Bone marrow (tissue), 2 donors: ENCODE measurements around the gene SAE1.
"Not testable (repeated sequence)": the region's sequence is repeated elsewhere in the genome, so short reads cannot be mapped to it uniquely, and the experiment has no call there.

ENCODE experiments used
- DNase-seq, 2 donors: peaks; one replicate each; lab custom pipeline; 2025; lab: John Stamatoyannopoulos, UW

The SAE1 gene

DNA sequence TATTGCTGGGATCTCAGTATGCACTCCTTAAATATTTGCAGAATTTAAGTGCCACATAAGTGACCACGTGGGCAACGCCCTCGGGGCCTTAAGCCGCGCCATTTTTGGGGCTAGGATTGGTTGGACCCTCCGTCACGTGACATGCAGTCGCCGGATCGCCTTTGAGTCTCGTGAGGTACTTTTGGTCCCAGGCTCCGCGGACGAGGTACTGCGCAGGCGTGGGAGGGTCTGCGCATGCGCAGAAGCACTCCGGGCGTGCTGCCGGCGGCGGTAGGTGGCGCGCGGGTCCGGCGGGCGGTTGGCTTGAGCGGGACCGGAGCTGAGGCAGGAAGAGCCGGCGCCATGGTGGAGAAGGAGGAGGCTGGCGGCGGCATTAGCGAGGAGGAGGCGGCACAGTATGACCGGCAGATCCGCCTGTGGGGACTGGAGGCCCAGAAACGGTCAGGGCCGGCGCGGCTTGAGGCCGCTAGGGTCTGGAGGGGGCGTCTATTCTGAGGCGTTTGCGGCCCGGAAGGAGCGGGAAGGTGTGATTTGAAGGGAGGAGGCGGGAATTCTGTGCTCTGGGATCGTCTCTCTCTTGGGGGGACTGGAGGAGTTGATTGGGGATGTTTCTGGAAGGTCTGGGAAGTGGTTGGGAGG is at the start of gene SAE1:
Gene SAE1 (plus strand): TSS at position 247 of the 639 bp plus-strand sequence. CDS start 96 bp downstream, at position 343.
- peak; percentile 81 to 83 for DNase-seq

DNA sequence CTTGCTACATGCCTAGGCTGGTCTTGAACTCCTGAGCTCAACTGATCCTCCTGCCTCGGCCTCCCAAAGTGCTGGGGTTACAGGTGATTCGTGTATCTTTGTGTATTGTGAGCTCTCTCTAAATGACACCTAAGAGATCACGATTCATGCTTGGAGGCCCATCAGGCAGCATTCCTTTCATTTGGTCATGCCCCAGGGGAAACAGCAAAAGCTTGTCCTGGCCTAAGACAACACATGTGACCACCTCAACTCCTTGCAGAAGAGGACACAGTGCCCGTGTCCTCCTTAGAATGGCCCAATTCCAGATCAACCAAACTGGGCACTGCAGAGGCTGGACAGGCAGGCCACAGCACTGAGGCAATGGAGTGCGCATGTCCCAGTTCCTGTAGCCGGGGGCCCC is 49.5 kb upstream of the SAE1 start:
- DNase-seq = no peak

DNA sequence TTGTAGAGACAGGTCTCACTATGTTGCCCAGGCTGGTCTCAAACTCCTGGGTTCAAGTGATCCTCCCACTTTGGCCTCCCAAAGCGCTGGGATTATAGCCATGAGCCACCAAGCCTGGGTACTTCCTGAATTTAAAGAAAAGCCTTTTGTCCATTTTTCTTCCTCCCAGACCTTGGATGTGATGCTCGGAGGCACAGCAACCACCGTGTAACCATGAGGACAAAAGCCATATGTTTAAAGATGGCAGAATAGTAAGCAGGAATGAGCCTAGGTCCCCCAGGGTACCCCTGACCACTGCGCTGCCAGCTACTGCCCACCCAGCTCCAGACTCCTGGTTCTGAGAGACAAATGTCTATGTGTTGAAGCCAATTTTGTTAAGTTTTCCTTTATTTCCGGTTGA is 48.1 kb upstream of the SAE1 start:
- no peak for DNase-seq

DNA sequence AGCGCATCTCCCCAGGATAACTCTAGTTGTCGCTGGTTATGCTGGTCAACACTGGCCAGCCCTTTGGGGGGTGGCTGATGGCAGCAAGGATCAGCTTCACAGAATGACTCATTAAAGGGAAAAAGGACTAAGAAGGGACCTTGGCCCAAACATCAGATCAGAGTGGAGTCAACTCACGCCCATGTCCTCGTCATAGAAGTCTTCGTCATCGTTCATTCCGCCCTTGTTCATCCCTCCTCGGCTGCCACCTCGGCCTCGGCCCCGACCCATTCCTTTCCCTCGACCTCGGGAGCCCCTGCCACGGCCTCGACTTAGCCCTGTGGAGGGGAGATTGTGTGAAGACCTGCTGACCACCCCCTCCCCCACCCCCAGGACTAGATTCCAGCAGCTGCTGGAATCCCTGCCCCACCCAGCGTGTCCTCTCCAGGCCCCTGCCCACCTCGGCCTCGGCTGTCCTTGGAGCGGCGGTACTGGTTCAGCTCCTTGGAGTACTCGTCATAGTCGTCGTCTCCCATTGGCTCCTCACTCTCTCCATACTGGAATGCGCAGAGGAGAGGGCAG is 45.7 kb upstream of the SAE1 start:
- no peak for DNase-seq

DNA sequence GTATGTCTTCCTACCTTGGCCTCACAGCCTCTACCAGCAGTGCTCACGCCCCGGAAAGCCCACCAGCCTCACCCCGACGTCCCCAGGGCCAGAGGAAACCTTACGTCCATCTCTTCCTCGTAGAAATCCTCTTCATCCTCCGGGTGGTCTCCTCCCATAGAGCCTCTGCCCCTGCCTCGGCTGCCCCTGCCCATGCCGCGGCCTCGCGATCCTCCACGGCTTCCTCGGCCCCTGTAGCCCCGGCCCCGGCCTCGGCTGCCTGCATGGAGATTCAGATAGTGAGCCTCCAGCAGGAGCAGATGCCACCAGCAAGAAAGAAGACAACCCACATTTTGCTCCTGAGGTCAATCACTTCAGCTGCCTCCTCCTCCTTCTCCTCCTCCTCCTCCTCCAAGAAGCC is 44.4 kb upstream of the SAE1 start:
- no peak for DNase-seq

DNA sequence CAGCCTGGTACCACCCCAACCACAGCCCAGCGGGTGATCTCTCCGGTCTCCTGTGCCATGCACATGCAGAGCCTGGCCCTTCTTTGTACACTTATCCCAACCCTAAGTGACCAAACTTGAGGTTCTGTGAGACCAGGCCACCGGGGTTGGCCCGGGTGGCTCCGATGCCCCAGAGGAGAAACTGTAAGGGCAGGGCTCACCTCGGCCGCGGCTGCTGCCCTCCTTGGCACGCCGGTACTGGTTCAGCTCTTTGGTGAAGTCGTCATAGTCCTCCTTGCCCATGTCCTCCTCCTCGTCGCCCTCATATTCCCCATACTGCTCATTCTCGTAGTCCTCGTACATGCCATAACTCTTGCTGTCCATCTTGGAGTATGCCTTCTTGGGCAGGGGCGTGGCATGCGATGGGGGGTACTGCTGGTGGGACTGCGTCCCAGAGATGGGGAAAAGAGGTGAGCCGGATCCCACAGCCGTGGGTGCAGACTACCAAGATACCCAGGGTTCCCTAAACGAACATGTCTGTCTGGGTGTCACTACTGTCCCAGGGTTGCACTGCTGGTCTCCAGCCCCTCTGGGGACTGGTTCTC is 40.8 kb upstream of the SAE1 start:
- DNase-seq = no peak

DNA sequence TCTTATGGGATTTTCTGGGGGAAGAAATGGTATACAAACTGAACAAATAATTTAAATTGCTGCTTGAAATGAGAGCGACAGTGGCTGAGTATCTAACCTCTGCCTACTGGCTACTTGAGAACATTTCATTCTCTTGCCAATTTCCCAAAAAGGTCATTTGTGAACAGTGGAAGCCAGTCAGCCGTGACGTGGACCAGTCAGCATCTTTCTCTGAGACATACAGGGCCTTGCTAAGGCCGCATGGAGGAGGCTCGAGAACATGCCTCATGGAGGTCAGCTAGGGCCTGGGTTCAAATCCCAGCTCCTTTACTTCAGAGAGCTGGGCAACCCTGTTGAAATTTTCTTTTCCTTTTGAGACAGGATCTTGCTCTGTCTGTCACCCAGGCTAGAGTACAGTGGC is 37.4 kb upstream of the SAE1 start:
- no peak for DNase-seq

DNA sequence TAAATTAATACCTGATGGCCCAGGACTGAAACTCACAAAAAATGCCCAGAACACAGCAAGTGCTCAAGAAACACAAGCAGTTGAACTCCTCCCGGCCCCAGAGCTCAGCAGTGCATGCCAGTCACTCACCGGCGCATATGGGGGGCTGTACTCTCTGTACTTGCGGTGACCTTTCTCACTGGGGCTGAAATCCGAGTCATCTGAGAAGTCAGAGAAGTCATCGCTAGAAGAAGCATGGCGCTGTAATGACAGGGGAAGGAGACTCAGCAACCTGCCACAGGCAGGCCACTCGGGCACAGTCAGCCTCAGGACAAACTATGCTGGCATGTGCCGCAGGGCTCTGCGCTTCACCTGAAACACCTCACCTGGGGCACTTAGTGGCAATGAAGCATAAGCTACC is 36.8 kb upstream of the SAE1 start:
- DNase-seq = no peak

DNA sequence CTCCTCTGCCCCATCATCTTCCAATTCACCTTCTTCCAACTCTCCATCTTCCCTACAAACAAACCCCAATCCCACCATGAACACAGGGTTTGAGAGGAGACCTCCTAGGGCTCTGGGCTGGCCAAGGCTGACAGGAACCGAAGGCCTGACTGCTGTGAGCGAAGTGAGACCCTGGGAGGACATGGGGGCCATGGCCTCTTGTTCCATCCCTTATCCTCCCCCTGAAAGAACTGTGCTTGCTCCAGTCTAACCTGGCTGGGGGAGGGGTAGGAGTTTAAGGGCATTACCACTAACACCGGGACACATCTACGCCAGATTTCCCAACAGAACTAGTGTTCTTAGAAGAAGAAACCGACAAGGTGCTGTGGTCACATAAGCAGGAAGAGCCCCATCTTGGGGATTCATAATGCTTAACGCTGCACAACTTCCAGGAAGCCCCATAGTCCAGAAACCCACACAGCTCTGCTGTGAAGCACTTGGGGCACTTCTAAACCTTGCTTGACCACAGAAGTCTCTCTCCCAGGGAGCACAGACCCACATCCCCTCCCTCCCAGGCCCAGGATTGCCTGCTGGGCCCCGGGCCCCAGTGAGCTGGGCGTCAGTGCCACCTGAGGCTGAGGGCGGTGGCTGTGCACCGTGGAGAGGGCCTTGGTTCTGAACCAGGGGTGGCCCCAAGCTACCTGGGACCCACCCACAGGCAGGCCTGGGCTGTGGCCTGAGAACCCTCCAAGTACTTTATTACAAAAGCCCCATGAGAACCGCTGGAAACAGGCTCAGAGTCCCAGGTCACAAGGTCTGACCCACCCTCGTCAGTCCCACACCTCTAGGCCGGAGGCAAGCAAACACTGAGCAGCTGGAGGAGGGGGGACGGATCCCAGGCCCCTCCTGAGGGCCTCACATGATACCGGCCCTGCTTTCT is 35.8 kb upstream of the SAE1 start:
- DNase-seq = no peak

DNA sequence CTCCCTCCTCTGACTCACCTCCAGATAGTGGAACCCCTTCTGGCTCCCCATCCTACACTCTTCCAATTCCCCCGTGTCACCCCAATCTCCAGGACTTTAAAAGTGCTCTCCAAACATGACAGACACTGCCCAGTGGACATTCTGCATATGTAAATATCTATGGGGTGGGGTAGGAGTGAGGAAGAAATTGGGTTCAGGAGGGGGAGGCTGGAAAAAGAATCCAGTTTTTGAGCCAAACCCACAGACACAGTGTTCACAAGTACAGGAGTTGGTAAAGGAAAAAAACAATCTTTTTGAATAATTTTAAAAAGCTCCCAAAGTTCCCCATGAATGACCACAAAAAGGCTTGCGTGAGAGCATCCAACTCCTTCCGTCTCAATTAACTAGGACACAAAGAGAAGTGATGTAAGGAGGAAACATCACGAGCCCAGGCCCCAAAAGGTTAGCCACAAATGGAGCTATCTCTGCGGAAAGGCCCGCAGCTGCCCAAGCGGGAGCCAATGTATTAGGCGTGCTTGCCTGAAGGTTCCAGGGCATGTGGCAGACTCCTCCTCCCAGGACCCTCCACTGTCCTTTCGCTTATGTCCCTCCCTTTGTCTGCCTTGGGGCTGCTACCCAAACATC is 35.0 kb upstream of the SAE1 start:
- no peak for DNase-seq

DNA sequence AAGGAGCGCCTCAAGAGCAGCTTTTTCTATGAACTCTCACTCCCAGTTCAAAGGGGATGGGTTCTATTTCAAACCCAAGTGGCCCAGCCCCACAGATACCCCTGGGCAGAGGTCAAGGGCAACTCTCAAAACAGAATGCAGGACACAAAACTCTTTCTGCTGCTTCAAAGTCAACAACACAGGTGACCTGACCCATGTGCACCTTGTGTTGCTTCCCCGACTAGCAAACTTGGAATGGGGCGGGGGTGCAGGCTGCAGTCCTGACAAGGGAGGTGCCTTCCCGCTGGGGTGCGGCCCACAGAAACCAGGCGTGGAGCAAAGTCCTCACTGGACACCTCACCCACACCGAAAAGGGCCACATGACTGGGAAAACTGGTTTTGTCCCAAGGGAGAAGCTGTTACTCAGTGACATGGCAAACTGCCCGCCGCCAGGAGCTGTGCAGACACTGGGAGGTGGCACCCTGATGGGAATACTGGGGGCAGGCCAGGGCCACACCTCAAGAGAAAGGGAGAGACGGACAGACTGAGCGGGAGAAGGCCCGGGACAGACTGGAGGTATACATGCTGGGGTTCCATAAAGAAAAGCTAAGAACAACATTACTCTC is 34.4 kb upstream of the SAE1 start:
- no peak for DNase-seq

DNA sequence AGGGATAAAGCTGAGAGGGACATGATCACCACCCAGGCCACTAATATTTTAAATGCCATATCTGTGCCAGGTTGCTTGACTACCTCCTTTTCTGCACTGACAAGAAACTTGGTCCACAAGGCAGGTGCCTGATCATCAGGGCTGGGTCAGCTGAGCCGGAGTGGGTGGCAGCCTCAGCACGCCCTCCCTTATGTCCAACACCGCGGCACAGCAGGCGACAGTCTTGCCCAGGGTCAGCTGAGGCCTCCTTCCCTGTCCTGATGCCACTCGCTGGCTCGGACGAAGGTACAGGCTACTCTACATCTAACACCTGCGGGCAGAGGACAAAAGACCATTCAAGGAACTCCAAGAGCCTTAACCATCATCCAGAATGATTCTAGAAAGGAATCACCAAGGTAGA is 33.9 kb upstream of the SAE1 start:
- no peak for DNase-seq

DNA sequence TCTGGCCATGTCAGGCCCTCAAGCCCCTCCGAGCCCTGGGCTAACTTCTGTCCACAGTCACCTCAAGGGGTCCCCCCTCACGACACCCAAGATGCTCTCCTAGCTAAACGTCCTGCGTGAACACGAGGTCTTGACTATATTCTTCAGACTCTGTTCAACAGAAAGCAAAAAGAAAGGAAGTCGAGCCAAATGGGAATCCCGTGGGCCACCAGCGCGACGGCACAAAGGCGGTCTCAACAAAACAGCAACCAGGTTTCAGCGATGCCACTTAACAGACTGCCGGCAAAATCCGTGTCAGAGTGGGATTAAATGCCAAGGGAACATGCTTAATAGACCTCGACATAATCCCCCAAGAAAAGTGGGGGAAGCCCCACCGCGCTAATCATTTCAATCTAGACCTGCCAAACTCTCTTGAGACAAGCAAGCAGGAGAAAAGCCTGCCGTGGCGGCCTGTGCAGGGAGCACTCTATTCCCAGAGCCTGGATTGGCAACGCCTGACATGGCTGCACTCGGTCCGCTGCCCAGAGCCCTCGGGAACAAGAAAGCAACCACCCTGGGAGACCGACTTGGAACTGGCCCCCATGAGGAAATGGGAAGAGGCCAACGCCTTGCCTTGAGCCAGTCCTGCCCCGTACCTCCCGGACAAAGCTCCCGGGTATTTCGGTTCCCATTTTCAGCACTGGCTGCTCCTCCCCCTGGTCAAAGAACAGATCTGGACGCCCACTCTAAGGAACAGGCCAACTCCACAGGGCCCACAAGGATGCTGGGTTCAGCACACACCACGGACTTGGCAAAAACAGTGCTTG is 33.0 kb upstream of the SAE1 start:
- DNase-seq = no peak

DNA sequence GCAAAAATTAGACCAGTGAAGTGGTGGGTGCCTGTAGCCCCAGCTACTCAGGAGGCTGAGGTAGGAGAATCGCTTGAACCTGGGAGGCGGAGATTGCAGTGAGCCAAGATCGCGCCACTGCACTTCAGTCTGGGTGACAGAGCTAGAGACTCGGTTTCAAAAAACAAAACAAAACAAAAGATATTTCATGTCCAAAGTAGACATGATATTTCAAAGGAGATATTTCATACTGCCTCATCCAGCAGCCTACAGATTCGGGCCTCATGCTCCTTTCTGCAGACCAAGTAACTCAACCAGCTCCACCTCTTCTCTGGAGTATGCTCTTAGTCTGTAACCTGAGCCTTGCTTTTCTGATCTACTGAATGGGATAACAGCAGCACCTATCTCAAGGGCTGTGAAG is 32.0 kb upstream of the SAE1 start:
- no peak for DNase-seq

DNA sequence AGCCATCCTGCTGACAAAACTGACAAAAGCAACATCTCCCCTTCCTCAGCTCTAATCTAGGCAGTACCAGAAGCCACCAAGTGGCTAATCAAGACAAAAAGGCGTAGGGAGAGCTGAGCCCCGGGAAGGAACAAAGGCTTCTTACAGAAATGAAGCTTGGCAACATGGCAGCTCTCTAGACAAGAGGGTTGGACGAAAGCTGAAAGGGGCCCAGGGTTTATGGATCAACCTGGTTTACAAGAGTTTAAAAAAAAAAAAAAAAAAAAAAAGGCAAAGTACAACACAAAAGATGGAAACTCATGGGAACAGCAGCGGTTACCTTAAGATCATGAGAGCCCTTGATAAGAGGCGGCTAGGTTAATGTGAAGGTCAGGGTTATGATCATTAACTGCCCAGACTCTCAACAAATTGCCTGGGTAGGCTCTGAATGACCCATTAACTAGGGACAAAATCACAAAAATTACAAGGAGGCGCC is 31.0 kb upstream of the SAE1 start:
- no peak for DNase-seq

DNA sequence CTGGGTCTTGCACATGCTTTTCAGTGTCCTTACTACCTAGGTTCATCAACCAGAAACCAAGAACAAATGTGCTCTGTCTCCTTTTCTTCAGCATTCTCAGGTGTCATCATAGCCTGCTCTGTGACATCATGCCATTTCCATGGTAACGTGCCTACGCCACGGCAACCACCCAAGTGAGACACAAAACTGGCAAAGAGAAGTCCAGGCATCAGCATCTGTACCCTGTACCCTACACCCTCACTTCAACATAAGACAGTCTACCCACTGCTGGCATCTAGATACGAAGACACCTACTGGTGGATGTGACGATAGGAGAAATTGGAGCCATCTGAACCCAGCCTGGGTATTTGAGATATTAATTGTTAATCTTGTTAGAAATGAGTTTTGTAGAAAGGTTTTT is 30.3 kb upstream of the SAE1 start:
- no peak for DNase-seq

DNA sequence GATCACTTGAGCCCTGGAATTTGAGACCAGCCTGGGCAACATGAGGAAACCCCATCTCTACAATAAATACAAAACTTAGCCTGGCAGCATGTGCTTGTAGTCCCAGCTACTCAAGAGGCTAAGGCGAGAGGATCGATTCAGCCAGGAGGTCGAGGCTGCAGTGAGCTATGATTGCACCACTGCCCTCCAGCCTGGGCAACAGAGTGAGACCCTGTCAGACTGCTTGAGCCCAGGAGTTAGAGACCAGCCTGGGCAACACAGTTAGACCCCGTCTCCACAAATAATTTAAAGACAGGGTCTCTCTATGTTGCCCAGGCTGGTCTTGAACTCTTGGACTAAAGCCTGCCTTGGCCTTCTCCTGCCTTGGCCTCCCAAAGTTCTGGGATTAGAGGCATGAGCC is 29.5 kb upstream of the SAE1 start:
- not testable (repeated sequence) for DNase-seq

DNA sequence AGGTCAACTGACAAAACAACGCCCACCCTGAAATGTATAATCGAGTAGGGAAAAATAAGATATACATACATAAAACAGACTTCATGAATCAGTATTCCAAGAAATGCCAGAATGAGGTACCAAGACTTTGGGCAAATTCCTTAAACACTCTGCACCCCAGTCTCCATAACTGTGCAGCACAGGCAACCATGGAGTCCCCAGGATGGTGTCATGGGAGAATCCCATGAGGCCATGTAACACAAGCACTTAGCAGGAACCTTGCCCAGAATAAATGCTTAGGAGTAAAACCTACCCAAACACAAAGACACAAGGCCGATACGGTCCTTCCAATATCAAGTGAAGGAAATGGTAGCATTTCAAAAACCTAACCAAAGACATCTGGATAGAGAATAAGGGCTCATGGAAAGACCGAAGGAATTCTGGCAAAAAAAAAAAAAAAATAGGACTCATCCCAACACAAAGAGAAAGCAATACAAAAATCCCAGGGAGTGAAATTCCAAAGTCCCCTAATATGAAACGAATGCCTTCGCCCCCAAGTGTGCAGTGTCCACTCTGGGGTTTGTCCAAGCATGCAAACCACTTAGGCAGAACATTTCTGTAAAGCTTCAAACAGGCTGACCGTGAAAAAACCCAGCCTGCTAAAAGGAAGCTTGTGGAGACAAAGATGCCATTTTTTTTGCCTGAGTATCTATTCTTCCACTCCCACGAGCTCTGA is 28.1 kb upstream of the SAE1 start:
- no peak for DNase-seq

DNA sequence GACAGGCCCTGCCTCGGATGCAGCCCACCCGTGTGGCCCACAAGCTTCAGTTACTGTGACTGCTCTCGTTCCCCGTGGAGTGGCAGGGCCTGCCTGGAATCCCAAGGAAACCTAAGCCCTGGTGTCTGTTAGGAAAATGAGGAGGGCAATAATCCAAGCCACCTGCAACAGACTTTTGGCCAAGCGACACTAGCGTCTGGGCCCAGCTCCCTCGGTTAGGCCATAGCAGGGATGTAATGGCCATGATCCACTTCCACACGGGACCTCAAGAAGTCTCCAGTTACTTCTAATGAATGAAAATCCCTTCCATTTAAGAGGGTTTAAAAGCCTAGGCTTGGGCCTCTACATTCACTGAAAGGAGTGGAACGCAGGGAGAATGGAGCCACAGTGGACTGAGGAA is 26.0 kb upstream of the SAE1 start:
- no peak for DNase-seq

DNA sequence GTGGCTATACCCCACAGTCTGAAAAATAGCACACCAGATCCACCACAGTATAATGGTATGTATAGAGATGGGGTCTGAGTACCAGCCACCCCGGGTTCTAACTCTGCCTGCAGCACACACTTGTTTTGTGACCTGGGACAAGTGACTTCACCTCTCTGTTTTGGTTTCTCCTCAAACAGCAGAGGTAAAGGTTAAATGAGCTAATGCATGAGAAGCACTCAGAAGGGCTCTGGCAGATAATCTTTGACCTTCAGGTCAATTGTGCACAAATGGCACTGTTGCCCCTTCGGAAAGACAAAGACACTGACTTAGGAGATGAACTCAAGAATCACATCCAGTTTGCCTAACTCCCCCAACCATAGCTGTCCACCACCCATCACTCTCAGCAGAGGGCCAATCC is 24.8 kb upstream of the SAE1 start:
- DNase-seq = no peak
